HG02571 (cell line): ENCODE results near the gene PER3.

Experiments
- ATAC-seq: cut with Tn5 transposase; IDR thresholded peaks from one replicate; pipeline ENCODE4 v1.9.1; 2021; ENCODE audit warnings: mild to moderate bottlenecking, moderate library complexity; ENCODE audit not compliant: unreplicated experiment

Gene PER3

DNA sequence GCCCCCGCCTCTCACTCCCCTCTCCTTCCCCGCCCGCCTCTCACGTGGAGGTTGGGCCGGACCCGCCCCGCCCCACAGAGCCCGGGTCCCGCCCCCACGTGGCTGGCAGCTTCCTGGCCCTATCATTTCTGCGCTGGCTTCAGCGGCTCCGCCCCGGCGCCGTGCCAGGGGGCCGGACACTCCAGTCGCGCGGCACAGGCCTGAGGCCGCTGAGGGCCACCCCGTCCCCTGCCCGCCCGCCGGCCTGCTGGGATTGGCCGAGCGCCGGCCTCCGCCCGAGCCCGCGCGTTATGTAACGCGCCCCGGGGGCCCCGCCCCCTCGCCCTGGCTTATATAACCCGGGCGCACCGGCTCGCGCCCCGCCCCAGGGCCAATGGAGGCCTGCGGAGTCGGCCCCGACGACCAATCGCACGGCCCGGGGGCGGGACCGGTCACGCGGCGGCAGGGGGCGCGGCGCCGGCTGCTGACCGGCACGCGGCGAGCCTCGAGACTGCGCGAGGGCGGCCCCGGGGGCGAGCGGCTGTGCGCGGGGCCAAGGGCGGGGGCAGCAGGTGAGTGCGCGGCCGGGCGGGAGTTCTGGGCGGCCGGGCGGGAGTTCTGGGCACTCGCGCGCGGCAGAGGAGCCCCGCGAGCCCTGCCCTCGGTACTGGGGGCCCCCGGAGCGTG is at the start of gene PER3:
Gene PER3 (plus strand): TSS at position 466 of the 666 bp plus-strand sequence. CDS start 587 bp downstream, outside the sequence.
- peak; percentile 90 for ATAC-seq

DNA sequence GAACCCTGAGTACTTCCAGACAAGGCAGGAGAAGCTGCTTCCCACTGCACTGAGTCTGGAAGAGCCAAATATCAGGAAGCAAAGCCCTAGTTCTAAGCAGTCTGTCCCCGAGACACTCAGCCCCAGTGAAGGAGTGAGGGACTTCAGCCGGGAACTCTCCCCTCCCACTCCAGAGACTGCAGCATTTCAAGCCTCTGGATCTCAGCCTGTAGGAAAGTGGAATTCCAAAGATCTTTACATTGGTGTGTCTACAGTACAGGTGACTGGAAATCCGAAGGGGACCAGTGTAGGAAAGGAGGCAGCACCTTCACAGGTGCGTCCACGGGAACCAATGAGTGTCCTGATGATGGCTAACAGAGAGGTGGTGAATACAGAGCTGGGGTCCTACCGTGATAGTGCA is 46.0 kb upstream of the PER3 start:
- ATAC-seq: no peak

DNA sequence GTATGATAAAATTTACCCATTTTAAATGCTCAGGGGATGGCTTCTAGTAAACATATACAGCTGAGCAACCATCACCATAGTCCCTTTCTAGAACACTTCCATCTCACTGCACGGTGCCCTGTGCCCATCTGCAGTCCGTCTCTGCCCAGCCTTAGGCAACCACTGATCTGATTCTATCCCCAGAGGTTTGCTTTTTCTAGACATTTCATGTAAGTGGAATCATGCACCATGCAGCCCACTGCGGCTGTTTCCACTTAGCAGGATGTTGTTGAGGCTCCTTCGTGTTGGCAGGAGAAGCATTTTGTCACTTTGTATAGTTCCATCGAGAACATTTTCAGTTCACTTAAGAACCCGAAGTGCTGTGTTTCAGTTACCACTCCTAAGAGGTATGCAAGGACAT is 40.7 kb upstream of the PER3 start:
- ATAC-seq: no peak

DNA sequence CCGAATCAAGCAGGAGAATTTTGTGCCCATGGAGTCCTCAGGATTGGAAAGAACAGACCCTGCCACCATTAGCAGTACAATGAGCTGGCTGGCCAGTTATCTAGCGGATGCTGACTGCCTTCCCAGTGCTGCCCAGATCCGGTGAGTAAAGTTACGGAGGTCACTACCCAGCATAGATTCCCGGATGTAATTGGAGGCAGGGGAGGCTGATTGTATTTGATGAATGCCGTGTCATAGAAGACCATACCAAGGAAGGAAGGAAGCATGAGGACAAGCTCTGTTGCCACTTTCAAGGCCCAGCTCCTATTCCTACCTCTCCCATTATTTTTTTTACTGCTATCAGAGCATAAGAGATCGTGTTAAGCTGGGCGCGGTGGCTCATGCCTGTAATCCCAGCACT is 39.2 kb upstream of the PER3 start:
- ATAC-seq: no peak

DNA sequence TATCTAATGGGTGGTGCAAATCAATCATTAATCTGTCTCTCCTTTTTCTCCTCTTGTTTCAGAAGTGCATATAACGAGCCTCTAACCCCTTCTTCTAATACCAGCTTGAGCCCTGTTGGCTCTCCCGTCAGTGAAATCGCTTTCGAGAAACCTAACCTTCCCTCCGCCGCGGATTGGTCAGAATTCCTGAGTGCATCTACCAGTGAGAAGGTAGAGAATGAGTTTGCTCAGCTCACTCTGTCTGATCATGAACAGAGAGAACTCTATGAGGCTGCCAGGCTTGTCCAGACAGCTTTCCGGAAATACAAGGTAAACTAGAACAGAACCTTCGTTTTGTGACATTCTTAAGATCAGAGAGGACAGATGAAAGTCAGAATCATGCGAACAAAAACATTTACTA is 38.3 kb upstream of the PER3 start:
- no peak for ATAC-seq

DNA sequence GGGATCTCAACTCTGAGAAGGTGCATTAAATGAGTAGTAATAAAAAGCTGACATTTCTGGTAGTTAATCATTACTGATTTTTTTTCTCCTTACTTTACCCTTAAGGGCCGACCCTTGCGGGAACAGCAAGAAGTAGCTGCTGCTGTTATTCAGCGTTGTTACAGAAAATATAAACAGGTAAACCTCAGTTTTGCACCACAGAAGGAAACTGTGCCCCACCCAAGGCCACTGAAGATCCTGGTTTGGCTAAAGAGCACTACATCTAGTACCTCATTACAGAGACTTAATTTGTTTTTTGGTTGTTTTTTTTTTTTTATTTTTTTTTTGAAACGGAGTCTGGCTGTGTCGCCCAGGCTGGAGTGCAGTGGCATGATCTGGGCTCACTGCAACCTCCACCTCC is 36.5 kb upstream of the PER3 start:
- ATAC-seq: no peak

DNA sequence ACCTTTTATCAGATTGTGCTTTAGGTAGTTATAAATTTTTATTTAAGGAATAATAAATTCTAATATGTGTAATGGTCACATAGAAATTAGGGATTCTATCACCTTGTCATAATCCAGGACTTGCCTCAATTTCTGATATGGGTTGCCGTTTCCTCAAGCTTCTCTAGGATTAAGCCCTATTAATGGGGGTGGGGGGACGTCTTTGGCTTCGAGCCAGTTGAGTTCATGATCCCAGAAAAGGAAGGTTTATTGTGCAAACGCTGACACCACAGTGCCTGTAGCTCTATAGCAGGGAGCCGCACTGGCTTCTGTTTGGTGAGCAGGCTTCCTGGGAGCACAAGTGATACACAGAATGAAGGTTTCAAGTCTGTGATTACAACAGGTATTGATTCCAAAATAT is 35.0 kb upstream of the PER3 start:
- no peak for ATAC-seq

DNA sequence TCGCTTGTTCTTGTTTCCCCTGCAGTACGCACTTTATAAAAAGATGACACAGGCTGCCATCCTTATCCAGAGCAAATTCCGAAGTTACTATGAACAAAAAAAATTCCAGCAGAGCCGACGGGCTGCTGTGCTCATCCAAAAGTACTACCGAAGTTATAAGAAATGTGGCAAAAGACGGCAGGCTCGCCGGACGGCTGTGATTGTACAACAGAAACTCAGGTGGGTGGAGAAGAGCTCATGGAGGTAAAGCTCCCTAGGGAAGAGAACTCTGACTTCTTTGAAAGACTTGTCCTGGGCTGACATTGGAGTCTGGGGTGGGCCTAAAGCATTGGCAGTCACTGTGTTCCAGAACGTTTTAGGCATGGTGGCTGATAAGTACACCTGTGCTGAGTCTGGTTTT is 32.9 kb upstream of the PER3 start:
- ATAC-seq: no peak

DNA sequence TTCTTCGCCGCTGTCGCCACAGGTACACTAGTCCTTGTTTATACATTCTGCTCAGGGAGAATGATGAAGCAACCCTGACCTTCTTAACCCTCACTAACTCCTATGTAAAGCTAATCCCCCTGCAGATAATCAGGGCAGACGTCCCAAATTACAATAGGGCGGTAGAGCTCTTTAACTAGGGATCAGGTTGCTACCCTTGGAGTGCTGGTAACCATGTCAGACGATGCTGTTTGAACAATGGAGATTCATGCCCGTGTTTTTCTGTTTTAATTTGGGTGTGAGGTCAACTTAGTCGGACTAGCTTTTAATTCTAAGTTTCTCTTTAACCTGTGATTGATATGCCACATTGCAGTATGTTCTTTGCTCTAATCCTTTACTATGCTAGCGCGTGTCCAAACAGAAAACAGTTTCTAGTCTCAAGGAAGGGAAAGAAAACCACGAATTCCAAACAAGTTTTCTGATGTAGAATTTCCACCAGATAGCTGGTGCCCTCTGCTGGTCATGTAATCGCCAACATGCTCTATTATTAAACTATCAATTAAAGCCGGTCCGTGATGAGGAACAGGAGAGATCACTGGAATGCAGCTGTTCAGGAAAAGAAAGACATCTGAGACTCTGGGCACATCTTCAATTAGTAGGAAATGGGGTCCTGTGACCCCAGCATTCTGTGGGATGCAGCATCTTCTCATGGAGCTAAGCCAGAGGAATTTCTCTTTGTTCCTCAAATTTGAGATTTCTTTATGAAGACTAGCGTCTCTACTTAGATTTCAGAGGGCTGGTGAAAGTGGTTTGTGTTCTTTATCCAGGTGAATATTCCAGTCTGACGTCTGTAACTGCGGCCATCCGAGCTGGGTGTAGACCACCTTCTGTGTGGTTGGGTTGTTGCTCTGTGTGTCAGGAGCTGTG is 31.3 kb upstream of the PER3 start:
- no peak for ATAC-seq

DNA sequence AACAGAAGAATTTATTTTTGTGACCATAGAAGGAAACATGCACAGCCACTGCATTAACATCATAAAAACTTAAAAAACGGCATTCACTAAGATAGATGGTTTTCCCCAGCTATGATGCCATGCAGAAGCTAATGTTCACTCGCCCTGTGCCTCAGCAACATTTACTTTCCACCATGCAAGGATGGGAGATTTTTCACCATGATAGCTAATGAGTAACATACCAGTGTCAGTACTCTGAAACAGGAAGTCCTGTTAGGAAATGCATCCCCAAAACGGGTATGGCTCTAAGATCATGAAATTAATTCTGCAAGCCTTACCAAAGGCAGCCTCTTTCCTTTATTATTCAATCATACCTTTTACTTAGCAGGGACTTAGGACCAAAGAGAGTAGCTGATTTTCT is 30.4 kb upstream of the PER3 start:
- ATAC-seq: no peak

DNA sequence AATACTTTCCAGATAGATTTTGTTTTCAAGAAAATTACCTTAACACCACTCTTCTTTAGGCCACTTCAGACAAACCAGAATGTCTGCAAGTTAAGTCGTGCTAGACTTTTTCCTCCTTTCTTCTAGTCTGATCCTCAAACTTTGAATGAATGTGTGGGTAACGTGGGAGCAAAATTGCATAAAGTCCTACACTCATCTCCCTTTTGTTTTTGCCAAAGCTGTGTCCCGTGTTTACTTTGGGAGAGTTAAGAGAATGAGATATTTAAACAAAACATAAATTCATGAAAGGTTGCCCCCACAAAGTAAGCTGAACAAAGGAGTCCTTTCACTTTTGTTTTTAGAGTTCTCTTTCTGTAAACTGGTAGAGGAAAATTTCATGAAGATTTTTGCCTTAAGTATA is 29.9 kb upstream of the PER3 start:
- ATAC-seq: no peak

DNA sequence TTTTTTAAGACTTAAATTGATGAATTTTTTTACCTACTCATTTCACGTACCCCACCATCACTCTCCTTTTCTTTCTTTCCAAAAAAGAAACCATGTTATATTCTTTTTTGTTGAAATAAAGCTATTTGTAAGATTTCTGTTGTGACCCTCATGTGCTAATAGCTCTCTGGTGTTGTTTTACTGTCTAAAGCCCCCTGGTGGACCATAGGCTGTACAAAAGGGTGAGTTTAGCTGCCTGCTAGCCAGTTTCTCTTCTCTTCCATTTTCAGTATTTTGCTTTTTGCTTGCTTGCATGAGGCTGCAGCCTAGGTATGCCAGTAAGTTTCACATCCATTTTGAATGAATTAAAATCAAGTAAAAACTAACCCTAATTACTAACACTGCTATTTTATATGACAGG is 28.6 kb upstream of the PER3 start:
- no peak for ATAC-seq

DNA sequence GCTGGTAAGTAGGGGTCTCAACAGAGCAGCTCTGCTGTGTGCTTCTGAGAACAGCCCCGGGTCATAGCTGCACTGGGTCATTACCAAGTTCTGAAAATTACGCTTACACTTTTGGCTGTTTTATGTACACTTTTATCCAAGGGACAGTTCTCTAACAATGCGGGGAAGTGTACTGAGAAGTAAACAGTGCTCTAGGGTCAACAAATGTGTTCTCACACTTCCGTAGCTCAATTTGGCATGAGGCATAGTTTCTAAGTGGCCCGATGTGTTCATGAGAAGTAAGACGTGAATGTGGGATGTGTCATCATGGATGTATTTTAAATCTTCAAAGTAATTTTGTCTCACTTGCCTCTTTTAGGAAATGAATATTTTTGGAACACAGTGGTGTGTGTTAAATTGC is 23.8 kb upstream of the PER3 start:
- no peak for ATAC-seq

DNA sequence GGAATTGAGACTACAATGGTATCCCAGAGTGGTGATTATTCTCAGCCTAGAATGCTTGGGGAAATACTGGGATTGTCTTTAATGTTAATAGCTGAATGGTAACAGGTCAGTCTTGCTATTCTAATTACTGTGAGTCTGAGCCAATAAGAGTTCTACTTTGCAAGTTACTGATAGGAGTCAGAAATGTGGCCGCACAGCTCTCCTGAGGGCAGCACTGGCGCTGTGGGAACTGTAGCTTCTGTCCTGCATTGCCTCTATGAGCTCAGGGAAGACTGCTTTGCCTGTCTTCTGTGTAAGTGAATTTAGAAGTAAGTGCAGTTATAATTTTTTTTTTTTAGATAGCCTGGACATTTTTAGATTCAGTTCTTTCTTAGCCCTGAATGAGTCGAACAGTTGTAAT is 23.0 kb upstream of the PER3 start:
- ATAC-seq: no peak

DNA sequence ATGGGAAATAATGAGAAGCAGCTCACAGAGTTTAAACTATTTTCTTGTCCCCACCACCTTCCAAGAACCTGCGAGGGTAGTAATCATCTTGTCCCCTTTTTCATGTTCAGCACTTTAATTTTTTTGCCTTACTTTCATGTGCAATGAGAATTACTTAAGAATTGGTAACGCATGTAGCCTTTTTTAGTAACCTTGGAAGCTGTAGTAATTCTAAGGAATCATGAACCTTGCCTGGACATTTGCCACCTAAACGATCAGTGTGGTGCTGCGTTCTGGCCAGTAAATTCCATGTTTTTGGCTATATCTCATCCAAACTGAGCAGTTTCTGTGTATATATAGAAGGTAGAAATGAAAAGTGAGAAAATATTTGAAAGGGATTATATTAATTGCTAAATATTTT is 16.9 kb upstream of the PER3 start:
- ATAC-seq: no peak

DNA sequence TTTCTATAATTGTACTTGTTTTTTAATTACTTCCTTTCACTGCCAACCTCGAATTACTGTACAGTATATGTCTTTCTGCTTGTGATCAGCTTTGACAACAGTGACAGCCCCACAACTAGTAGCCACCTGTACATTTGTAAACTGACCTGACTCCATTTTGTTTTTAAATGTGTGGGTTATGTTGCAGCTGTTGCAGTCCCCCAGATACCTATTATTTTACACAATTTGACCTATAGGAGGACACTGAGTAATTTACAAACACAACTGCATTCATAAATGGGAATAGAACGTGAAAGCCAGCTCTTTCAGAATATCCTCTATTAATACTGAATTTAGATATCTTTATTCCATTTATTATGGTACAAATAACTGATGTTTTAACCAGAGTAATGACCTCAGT is 15.5 kb upstream of the PER3 start:
- ATAC-seq: no peak

DNA sequence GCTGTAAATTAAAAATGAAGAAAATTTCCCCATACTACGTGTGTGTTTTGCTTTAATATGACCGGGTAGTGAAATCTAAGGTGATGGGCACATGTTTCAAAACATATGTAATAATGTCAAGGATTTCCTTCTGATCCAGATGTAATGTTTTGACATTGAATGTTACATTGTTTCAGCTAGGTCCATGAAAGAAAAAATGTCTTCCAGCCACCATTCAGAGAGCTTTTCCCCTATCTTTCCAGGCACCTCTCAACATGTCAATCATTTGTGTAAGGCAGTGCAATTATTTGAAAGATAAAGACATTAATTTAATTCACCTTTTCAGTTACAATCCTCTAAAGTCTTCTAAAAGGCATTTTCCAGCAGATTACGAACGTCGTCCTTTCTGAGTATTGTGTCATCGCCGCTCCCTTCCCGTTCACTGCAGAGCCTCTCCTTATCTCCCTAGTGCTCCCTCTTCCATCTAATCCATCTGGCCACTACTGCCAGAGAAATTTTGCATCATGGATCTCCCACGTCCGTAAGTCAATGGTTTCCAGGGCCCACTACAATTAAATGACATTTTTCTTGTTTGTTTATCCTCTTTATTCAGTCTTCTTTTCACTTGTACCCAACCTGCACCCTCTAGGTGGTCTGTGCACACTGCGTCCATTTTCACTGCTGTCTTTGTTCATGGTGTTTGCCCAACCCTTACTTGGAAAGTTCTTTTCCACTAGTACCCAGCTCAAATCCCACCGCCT is 14.2 kb upstream of the PER3 start:
- no peak for ATAC-seq

DNA sequence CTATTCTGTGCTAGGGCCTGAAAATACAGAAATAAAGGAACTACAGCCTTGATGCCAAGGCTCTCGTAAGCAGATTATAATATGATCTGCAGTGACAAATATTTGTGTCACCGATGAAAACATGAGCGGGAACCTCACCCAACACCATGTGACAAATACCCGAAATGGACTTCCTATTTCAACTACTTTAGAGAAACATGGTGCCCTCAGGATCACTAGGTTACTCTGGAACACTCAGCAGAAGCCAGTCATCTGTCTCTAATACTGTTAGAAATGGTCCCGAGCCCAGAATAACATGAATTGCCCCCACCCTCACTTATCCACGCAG is 13.5 kb upstream of the PER3 start:
- no peak for ATAC-seq

DNA sequence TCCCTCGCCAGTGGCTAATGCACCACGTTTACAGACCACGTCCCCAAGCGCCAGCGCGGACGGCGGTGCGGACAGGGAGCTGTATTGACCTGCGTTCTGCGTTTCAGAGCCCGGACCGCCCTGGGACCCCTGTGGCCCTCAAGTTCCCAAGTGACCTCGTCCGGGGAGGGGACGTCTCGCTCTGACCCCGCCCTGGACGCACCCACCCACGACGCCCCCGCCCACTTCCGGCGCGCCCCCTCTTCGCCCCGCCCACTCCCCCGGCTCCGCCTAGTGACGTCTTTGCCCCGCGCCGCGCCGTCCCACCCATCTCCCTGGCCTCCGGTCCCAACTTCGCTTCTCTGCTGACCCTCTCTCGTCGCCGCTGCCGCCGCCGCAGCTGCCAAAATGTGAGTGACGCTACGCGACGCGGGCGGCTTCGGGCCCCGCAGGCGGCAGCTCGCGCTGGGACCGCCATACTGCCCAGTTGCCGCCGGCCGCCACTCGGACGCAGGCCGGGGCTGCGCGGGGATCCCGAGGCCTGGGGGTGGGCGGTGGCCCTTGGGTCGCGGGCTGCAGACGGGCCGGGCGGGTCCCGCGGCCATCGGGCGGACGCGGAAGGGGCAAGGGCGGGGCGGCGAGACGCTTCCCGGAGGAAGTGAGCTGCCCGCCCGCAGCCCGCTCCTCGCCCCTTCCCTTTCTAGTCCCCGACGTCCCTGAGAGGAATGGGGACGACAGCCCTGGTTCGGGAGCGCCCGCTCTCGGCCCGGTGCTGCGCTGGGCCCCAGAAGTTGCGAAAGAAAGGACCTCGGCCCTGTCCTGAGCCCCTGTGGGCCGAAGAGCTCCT is 12.9 kb upstream of the PER3 start, which contains the start of gene VAMP3:
Gene VAMP3 (plus strand): TSS at position 300 of the 826 bp plus-strand sequence. CDS start 88 bp downstream, at position 388.
- peak; percentile 76 for ATAC-seq

DNA sequence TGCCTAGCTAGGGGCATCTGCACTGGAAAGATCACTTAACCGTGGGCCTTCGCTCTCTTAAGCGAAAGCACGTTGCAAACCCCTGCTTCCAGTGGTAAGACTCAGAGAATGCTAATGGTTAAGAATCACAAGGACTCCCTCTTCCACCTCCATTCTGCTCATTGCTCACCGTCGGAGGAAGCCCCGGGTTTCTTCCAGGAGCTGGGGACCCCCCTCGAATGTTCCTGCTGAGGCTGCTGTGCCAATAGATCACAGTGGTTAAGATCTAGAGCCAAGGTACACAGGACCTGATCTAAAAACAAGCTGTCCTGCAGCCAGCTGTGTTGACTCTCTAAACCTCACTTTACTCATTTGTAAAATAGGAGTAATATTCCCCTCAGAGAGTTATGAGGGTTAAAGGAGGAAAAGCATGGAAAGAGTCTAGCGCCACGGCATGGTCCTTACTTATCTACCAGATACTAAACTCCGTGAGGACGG is 12.2 kb upstream of the PER3 start:
- no peak for ATAC-seq

DNA sequence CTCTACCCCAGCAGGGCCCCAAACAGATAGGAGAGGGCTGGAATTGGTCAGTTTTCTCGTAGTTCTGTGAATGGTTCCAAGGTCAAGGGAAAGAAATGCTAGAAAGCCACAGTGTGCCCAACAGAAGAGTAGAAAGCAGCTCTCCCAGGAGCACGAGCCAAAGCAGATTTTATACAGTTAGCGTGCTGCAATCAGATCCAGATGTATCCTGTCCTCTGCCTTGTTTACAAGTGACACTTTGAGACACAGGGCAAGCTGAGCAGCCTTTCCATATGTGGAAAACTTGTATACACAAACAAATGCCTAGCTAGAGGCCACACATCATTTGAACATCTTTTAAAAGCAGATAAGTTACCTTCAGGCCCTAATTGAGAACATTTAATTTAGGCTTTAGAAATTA is 6.5 kb upstream of the PER3 start:
- ATAC-seq: no peak
